Loucy (cell line): ENCODE results near the gene CCR5AS.

Experiments used
- H2AFZ ChIP-seq: fragments of 200-600 bp; sonication (generic); 2 replicates; pipeline ENCODE4 v1.6.0; 2016; ENCODE audit warnings: antibody characterized with exemption, mild to moderate bottlenecking, low read length, moderate library complexity
- H3F3A ChIP-seq: fragments of 200-600 bp; 2 replicates; pipeline ENCODE4 v1.6.0; 2016; ENCODE audit warnings: antibody characterized with exemption, low read depth, mild to moderate bottlenecking
- H3K27me3 ChIP-seq: fragments of 200-600 bp; sonication (generic); 2 replicates; pipeline ENCODE4 v1.6.1; 2014; ENCODE audit warnings: low read length, mild to moderate bottlenecking; ENCODE audit not compliant: insufficient read depth, poor library complexity, severe bottlenecking
- H3K36me3 ChIP-seq: fragments of 200-600 bp; sonication (generic); 2 replicates; pipeline ENCODE4 v1.6.1; 2016; ENCODE audit warnings: low read length; ENCODE audit not compliant: insufficient read depth
- H3K4me1 ChIP-seq: fragments of 200-600 bp; sonication (generic); 2 replicates; pipeline ENCODE4 v1.5.1; 2014; ENCODE audit warnings: low read length, mild to moderate bottlenecking; ENCODE audit not compliant: insufficient read depth, poor library complexity, severe bottlenecking
- H3K4me2 ChIP-seq: fragments of 200-600 bp; sonication (generic); 2 replicates; pipeline ENCODE4 v1.6.0; 2014; ENCODE audit warnings: antibody characterized with exemption, low read length, low read depth, mild to moderate bottlenecking; ENCODE audit not compliant: poor library complexity, severe bottlenecking
- H3K4me3 ChIP-seq: fragments of 200-600 bp; sonication (generic); 2 replicates; pipeline ENCODE4 v1.5.1; 2014; ENCODE audit warnings: low read length, mild to moderate bottlenecking, mixed read lengths; ENCODE audit not compliant: poor library complexity, severe bottlenecking
- H3K79me2 ChIP-seq: fragments of 200-600 bp; sonication (generic); 2 replicates; pipeline ENCODE4 v1.6.1; 2014; ENCODE audit warnings: low read length; ENCODE audit not compliant: insufficient read depth
- H3K9ac ChIP-seq: fragments of 200-600 bp; sonication (generic); 2 replicates; pipeline ENCODE4 v1.6.0; 2014; ENCODE audit warnings: mild to moderate bottlenecking, low read depth, low read length, moderate library complexity; ENCODE audit not compliant: poor library complexity, severe bottlenecking
- H3K9me2 ChIP-seq: fragments of 200-600 bp; sonication (generic); replicated peaks from 2 replicates; pipeline ENCODE4 v1.6.1; 2016; ENCODE audit warnings: low read depth, low read length, mixed read lengths
- H3K9me3 ChIP-seq: fragments of 200-600 bp; sonication (generic); 2 replicates; pipeline ENCODE4 v1.6.1; 2014; ENCODE audit warnings: mild to moderate bottlenecking, antibody characterized with exemption, low read length, low read depth; ENCODE audit not compliant: insufficient read depth
- H4K20me1 ChIP-seq: fragments of 200-600 bp; sonication (generic); 2 replicates; pipeline ENCODE4 v1.6.0; 2014; ENCODE audit warnings: antibody characterized with exemption, low read length, mild to moderate bottlenecking; ENCODE audit not compliant: insufficient read depth, poor library complexity, severe bottlenecking
- CTCF ChIP-seq: fragments of 200-600 bp; sonication (generic); conservative IDR thresholded peaks from 2 replicates; pipeline ENCODE4 v1.5.1; 2014; ENCODE audit warnings: mild to moderate bottlenecking, antibody characterized with exemption, low read length
- EZH2phosphoT487 ChIP-seq: fragments of 200-600 bp; IDR thresholded peaks from 2 replicates; pipeline ENCODE4 v1.6.1; 2018; ENCODE audit warnings: antibody characterized with exemption, mild to moderate bottlenecking, moderate library complexity, borderline replicate concordance

CCR5AS gene

GRCh38 chr3:46353090-46353489 is 53.8 kb downstream of the CCR5AS start:
- Histone ChIP-seq H3K4me3 (no peak overlapping the region), H3K4me2 (no peak overlapping the region), H3K79me2 (no peaks in the 10 kb centered on the region), H3K4me1 (peaks cover 38% of the 10 kb centered on the region), H2AFZ (no peak overlapping the region), H3K9ac (no peak overlapping the region), H3F3A (no peaks in the 10 kb centered on the region), H3K36me3 (no peaks in the 10 kb centered on the region), H3K9me2 (no peaks in the 10 kb centered on the region), H4K20me1 (no peaks in the 10 kb centered on the region), H3K9me3 (no peaks in the 10 kb centered on the region), H3K27me3 (peaks cover 29% of the 10 kb centered on the region)
- TF ChIP-seq EZH2phosphoT487 (no peak), CTCF (no peak)

- Histone ChIP-seq H3K9ac (no peak overlapping the region), H3F3A (no peaks in the 10 kb centered on the region), H4K20me1 (no peaks in the 10 kb centered on the region), H3K4me1 (peaks cover 38% of the 10 kb centered on the region), H3K27me3 (peaks cover 30% of the 10 kb centered on the region), H3K9me3 (no peaks in the 10 kb centered on the region), H3K36me3 (no peaks in the 10 kb centered on the region), H3K4me2 (no peak overlapping the region), H3K9me2 (no peaks in the 10 kb centered on the region), H3K79me2 (no peaks in the 10 kb centered on the region), H3K4me3 (no peak overlapping the region), H2AFZ (no peak overlapping the region)
- TF ChIP-seq EZH2phosphoT487 (no peak), CTCF (no peak)
Measured at GRCh38 chr3:46351646-46352045, 55.2 kb downstream of the CCR5AS start.

GRCh38 chr3:46350262-46350565 is 56.7 kb downstream of the CCR5AS start:
- TF ChIP-seq CTCF (no peak), EZH2phosphoT487 (no peak)
- no peaks in the 10 kb centered on the region for H3K79me2 ChIP-seq
- H3K9me2 ChIP-seq: no peaks in the 10 kb centered on the region
- peaks cover 25% of the 10 kb centered on the region for H3K27me3 ChIP-seq
- peaks cover 35% of the 10 kb centered on the region for H3K4me1 ChIP-seq
- H3K36me3 ChIP-seq: no peaks in the 10 kb centered on the region
- no peaks in the 10 kb centered on the region for H3K9me3 ChIP-seq
- H3F3A ChIP-seq: no peaks in the 10 kb centered on the region
- H3K4me3 ChIP-seq: peak overlapping the region; percentile 44
- H4K20me1 ChIP-seq: no peaks in the 10 kb centered on the region
- peak overlapping the region; percentile 70 for H3K4me2 ChIP-seq
- H3K9ac ChIP-seq: no peak overlapping the region
- H2AFZ ChIP-seq: no peak overlapping the region
